Left lung (tissue), 10 donors: ENCODE data around the gene LMF1. TPM values are rescaled to one million over a fixed set of nuclear protein-coding genes. Genes with fewer than 3 reads are reported as not detected.
A peak's percentile ranks its signal among the peaks of the same experiment; 100 is the strongest.

Source experiments
- ATAC-seq: fragments of 200-7000 bp; cut with Tn5 transposase; one replicate; pipeline ENCODE4 v1.9.1; 2020; ENCODE audit warnings: moderate library complexity
- DNase-seq, 4 donors: peaks; one replicate each; pipeline ENCODE4 v3.0.0-alpha.2; 2013 to 2020
- H3K27ac ChIP-seq, 2 donors: fragments of 200-600 bp; sonication (generic) in 1 of 2; one replicate each; pipeline versions ENCODE4 v1.5.0 to v1.8.0; 2020 to 2021
- H3K27me3 ChIP-seq, 2 donors: fragments of 200-600 bp; sonication (generic) in 1 of 2; one replicate each; pipeline versions ENCODE4 v1.5.0 to v1.8.0; 2020 to 2021
- H3K36me3 ChIP-seq, 2 donors: fragments of 200-600 bp; sonication (generic) in 1 of 2; one replicate each; pipeline versions ENCODE4 v1.5.0 to v1.8.0; 2020 to 2021
- H3K4me1 ChIP-seq, 2 donors: fragments of 200-600 bp; one replicate each; pipeline ENCODE4 v1.8.0; 2021
- H3K4me3 ChIP-seq, 2 donors: fragments of 200-600 bp; sonication (generic) in 1 of 2; one replicate each; pipeline versions ENCODE4 v1.5.0 to v1.8.0; 2020 to 2021; ENCODE audit warnings: mild to moderate bottlenecking in 1 of 2
- H3K9me3 ChIP-seq, 2 donors: fragments of 200-600 bp; sonication (generic) in 1 of 2; one replicate each; pipeline versions ENCODE4 v1.5.0 to v1.8.0; 2020 to 2021
- CTCF ChIP-seq, 2 donors: fragments of 200-600 bp; sonication (generic) in 1 of 2; IDR thresholded peaks; one replicate each; pipeline versions ENCODE4 v1.5.0 to v1.8.0; 2021; ENCODE audit warnings: antibody characterized with exemption in 2 of 2
- intact Hi-C, 2 donors: fragments of 100-400 bp; cut with DNase I; formaldehyde crosslinking; loops; one replicate each; pipeline versions ENCODE4 v1.11.2 to v1.14.2; 2022
- polyA plus RNA-seq, 6 donors: library from polyadenylated mRNA; unstranded; fragments of 120-200 nt; gene quantifications; one replicate each; pipeline ENCODE4 v1.2.1, GENCODE V29; 2013; ENCODE audit not compliant: insufficient read length in 6 of 6
- total RNA-seq, 2 donors: library from RNA; stranded (reverse); fragmentation: NEBNext Ultra II Directional; extraction: Animal tissue kit (Norgen Biotek cat#: 25700); gene quantifications; one replicate each; pipeline ENCODE4 v1.2.1, GENCODE V29; 2021
- donor health status: DM: no; HTN: yes; CAD: no.
- donor health status: DM: no; HTN: no; CAD: no.

LMF1 gene
- total and polyA plus RNA-seq, 8 donors = 15.5 to 23.1 (median 20.4) TPM

DNA sequence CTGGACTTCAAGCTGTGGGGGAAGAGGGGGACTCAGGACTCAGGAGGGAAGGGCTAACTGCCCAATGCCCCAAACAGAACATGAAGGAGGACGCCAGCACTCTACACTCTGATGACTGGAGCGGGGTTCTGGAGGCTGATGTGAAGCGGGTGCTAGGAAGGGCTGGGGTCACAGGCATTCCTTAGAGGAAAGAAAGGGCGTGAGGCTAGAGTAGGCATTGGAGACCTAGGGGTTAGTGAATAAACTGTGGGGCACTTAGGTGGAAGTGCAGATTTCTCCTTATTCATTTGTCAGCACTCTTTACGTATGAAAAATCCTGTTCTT lies 760 bp upstream of the LMF1 start:
- no peaks in the 10 kb centered on the region for H3K9me3 ChIP-seq
- DNase-seq = no peak
- no peak for ATAC-seq
- TF ChIP-seq CTCF (IDR thresholded peaks at IDR 0.05) = no peak
- H3K4me3 ChIP-seq = no peak overlapping the region
- H3K4me1 ChIP-seq = peaks cover 9 to 17% of the 10 kb centered on the region in 2 donors
- intact Hi-C loops = no loop called here
- H3K27me3 ChIP-seq = peaks cover 0 to 8% of the 10 kb centered on the region in 2 donors
- H3K27ac ChIP-seq = no peak overlapping the region
- peaks cover 0 to 18% of the 10 kb centered on the region in 2 donors for H3K36me3 ChIP-seq

- intact Hi-C loops = no loop called here
- ATAC-seq = peak; percentile 37
- peak overlapping the region; percentile 90 to 95 for H3K4me3 ChIP-seq
Measured at GRCh38 chr16:970386-970765, 408 bp downstream of the LMF1 start.

DNA sequence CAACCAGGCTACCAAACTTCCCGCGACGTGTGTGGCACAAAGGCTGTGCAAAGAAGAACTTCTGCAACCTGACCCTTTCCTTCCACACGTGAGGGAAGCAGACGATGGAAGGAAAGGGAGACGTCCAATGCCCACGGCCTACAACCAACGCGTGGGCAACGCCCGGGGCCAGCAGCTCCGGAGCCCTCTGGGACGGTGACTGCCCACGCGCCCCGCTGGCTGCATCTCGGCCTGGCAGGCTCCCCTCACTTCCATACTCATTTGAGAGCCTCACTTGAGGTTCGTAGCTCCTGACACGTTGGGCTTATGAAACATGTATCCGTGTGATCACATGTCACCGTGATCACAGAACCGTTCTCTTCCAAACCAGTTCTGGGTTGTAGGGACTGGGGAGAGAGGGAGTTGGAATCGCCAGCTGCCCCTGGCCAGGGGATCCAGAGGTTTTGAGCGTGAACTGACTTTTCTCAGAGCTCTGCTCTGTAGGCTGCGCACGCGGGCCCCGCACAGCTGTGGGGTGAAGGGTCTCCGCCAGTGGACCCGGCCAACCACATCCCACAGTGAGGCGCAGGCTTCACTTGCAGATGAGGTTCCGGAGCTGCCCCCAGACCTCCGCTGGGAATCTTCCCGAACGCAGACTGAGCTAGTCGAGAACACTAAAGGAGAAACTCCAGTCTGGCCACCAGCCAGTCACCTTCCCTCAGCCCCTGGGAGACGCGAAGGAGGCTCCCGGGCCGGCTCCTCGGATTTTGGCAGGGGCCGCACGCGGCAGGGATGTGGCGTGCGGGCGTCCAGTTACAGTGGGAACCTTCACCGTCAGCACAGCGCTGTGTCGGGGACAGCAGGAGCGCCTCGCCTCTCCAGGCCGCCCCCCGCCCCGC lies 1.0 kb downstream of the LMF1 start:
- peak overlapping the region; percentile 90 to 95 for H3K4me3 ChIP-seq
- no peak for TF ChIP-seq CTCF (IDR thresholded peaks at IDR 0.05)
- intact Hi-C loops = no loop called here
- H3K4me1 ChIP-seq = peaks cover 9 to 17% of the 10 kb centered on the region in 2 donors
- peaks cover 0 to 6% of the 10 kb centered on the region in 2 donors for H3K27me3 ChIP-seq
- H3K9me3 ChIP-seq = peaks cover 0 to 8% of the 10 kb centered on the region in 2 donors
- peak overlapping the region; percentile 69 to 78 for H3K27ac ChIP-seq
- DNase-seq (peak in 1 of 4 donors; percentile 68), ATAC-seq (peak; percentile 4)
- peaks cover 0 to 26% of the 10 kb centered on the region in 2 donors for H3K36me3 ChIP-seq

More at GRCh38 chr16:970386-970765, 408 bp downstream of the LMF1 start:
- H3K27me3 ChIP-seq = peaks cover 0 to 6% of the 10 kb centered on the region in 2 donors
- H3K27ac ChIP-seq = peak overlapping the region; percentile 69 to 78
- no peak for TF ChIP-seq CTCF (IDR thresholded peaks at IDR 0.05)
- H3K4me1 ChIP-seq = peaks cover 9 to 17% of the 10 kb centered on the region in 2 donors
- DNase-seq = no peak
- peaks cover 0 to 26% of the 10 kb centered on the region in 2 donors for H3K36me3 ChIP-seq
- peaks cover 0 to 7% of the 10 kb centered on the region in 2 donors for H3K9me3 ChIP-seq

DNA sequence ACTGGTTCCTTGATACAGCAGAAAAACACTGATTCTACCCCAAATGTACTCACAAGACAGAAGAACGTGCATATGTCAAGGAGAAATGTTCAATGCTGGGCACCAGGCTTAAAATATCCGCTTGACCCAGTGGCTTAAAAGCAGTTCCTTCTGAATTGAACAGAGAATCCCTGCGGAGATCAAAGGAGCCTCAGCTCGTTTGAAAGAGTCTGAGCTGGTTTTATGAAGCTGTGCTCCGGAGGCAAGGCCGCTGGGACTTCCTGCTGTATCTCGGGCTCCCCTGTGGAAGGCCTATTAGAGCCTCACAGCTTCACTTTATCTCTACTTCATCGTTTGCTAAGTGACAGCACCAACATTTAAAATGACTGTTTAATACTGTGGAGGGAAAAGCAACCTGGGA lies 2.2 kb downstream of the LMF1 start:
- DNase-seq (no peak), ATAC-seq (no peak)
- Histone ChIP-seq H3K36me3 (peaks cover 0 to 26% of the 10 kb centered on the region in 2 donors), H3K4me1 (peaks cover 9 to 17% of the 10 kb centered on the region in 2 donors), H3K9me3 (peaks cover 0 to 8% of the 10 kb centered on the region in 2 donors), H3K4me3 (no peak overlapping the region), H3K27me3 (peaks cover 0 to 6% of the 10 kb centered on the region in 2 donors), H3K27ac (no peak overlapping the region)
- no peak for TF ChIP-seq CTCF (IDR thresholded peaks at IDR 0.05)
- intact Hi-C loops = no loop called here

- Histone ChIP-seq H3K4me3 (no peak overlapping the region), H3K36me3 (peaks cover 0 to 26% of the 10 kb centered on the region in 2 donors), H3K9me3 (peaks cover 0 to 8% of the 10 kb centered on the region in 2 donors), H3K27ac (no peak overlapping the region), H3K4me1 (peaks cover 9 to 21% of the 10 kb centered on the region in 2 donors), H3K27me3 (peaks cover 0 to 5% of the 10 kb centered on the region in 2 donors)
- no peak for ATAC-seq
- peak in 2 of 4 donors; percentile 17 to 71 for DNase-seq
- intact Hi-C loops = no loop called here
- no peak for TF ChIP-seq CTCF (IDR thresholded peaks at IDR 0.05)
Measured at GRCh38 chr16:967546-968295, 3.1 kb downstream of the LMF1 start.
